Measurements from ENCODE around the gene ITPR3. TPM values are rescaled to one million over a fixed set of nuclear protein-coding genes. Genes with fewer than 3 reads are reported as not detected.

The ITPR3 gene
- total and polyA plus RNA-seq, 4 donors = 0.49 to 2.8 (median 0.71) TPM

DNA sequence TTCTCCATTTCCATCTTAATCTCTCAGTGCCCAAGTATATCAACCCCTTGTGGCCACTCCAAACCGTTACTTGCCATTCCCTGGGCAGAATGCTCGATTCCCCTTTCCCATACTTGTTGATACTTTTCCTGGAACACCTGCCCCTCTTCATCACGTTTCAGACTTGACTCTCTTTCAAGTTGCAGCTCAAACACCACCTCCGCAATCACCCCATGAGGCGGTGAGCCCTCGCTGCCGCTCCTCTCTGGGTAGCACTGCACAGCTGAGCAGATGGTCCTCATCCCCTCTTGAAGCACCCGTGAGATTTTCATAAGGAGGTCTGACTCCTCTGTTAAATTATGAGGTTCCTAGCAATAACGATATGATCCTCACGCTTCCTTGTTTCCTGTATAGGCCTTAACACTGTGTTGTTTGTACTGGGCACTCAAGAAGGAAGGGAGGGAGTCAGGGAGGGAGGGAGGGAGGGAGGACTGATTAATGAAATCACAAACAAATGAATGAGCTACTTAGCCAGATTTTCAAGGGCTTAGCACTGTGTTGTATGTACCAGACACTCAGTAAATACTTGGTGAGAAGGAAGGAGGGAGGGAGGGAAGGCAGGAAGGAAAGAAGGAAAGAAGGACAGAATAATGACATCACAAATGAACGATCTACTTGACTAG lies 98.3 kb downstream of the ITPR3 start (continued):
- TF ChIP-seq, protein P1, sequence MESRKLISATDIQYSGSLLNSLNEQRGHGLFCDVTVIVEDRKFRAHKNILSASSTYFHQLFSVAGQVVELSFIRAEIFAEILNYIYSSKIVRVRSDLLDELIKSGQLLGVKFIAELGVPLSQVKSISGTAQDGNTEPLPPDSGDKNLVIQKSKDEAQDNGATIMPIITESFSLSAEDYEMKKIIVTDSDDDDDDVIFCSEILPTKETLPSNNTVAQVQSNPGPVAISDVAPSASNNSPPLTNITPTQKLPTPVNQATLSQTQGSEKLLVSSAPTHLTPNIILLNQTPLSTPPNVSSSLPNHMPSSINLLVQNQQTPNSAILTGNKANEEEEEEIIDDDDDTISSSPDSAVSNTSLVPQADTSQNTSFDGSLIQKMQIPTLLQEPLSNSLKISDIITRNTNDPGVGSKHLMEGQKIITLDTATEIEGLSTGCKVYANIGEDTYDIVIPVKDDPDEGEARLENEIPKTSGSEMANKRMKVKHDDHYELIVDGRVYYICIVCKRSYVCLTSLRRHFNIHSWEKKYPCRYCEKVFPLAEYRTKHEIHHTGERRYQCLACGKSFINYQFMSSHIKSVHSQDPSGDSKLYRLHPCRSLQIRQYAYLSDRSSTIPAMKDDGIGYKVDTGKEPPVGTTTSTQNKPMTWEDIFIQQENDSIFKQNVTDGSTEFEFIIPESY (IDR thresholded peaks at IDR 0.05) = no peak
- TF ChIP-seq RXRA (IDR thresholded peaks at IDR 0.05) (no peak), NR2F2 (IDR thresholded peaks at IDR 0.05) (no peak)
- TF ChIP-seq, protein P2, sequence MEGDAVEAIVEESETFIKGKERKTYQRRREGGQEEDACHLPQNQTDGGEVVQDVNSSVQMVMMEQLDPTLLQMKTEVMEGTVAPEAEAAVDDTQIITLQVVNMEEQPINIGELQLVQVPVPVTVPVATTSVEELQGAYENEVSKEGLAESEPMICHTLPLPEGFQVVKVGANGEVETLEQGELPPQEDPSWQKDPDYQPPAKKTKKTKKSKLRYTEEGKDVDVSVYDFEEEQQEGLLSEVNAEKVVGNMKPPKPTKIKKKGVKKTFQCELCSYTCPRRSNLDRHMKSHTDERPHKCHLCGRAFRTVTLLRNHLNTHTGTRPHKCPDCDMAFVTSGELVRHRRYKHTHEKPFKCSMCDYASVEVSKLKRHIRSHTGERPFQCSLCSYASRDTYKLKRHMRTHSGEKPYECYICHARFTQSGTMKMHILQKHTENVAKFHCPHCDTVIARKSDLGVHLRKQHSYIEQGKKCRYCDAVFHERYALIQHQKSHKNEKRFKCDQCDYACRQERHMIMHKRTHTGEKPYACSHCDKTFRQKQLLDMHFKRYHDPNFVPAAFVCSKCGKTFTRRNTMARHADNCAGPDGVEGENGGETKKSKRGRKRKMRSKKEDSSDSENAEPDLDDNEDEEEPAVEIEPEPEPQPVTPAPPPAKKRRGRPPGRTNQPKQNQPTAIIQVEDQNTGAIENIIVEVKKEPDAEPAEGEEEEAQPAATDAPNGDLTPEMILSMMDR (IDR thresholded peaks at IDR 0.05; ENCODE audit: low read depth, low read length, missing input control) = no peak

DNA sequence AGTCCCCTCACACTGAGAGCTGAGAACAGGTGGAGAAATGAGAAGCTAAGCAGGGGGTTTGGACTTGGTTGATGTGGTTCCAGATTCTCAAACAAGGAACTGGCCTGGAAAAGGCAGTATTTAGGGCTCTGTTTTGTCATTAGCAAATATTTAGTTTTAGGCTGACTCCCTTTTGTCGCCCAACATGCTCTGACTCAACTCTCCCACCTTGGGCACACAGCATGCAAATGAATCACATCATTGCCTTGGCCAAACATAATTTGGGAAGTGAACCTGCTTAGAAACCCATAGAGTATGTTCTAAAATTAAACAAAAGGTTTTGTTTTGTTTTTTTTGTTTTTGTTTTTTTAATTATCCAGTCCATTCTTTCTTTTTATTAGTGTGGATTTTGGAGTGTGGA lies 99.9 kb downstream of the ITPR3 start:
- no peak overlapping the region for H3K9ac ChIP-seq (ENCODE audit: low read depth in 1 of 2, low read length in 2 of 2)
- no peak for DNase-seq (ENCODE audit: low spot score)
- peaks cover 0 to 15% (median 13%) of the 10 kb centered on the region in 4 donors for H3K4me1 ChIP-seq (ENCODE audit: control insufficient read depth in 4 of 4, insufficient read depth in 4 of 4, low read length in 3 of 4)
- WGBS = 55% methylated on average over 1 of the region's 1 CpG
- no peak for TF ChIP-seq RAD21 (IDR thresholded peaks at IDR 0.05)
- peak in 1 of 2 donors; percentile 27 for TF ChIP-seq RXRA (IDR thresholded peaks at IDR 0.05)
- H3K4me3 ChIP-seq (ENCODE audit: low read depth in 1 of 3, low read length in 3 of 3) = no peak overlapping the region
- no peaks in the 10 kb centered on the region for H3K27me3 ChIP-seq (ENCODE audit: control insufficient read depth in 4 of 4, insufficient read depth in 4 of 4, low read length in 3 of 4)
- no peak overlapping the region for H3K27ac ChIP-seq (ENCODE audit: low read depth in 1 of 2, low read length in 2 of 2)
- no peaks in the 10 kb centered on the region for H3K9me3 ChIP-seq (ENCODE audit: control insufficient read depth in 4 of 4, low read length in 3 of 4)
- no peaks in the 10 kb centered on the region for H3K36me3 ChIP-seq (ENCODE audit: control insufficient read depth in 4 of 4, insufficient read depth in 3 of 4, low read depth in 1 of 4, low read length in 3 of 4)

DNA sequence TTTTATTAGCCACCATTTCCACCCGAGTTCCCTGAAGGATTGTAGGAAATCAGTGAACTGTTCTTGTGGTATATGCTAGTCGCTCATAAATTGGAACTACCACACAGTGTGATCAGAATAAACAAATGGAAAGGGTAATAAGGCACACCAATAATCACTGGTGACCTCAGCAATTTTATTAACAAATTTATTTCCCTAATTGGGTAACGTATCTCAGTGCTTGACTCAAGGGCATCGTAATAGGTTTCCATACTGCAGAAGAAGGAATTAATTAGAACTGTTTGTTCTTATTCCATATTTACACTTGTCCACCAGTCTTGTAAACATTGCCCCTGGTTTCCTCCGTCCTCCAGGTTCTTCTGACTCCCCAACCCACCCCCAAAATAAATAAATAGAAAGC lies 100.4 kb downstream of the ITPR3 start:
- no peak overlapping the region for H3K27ac ChIP-seq (ENCODE audit: low read depth in 1 of 2, low read length in 2 of 2)
- no peak for DNase-seq (ENCODE audit: low spot score)
- H3K9me3 ChIP-seq (ENCODE audit: control insufficient read depth in 4 of 4, low read length in 3 of 4) = no peaks in the 10 kb centered on the region
- no peak overlapping the region for H3K4me3 ChIP-seq (ENCODE audit: low read depth in 1 of 3, low read length in 3 of 3)
- H3K27me3 ChIP-seq (ENCODE audit: control insufficient read depth in 4 of 4, insufficient read depth in 4 of 4, low read length in 3 of 4) = no peaks in the 10 kb centered on the region
- WGBS = 67% methylated on average over 5 of the region's 5 CpGs
- H3K4me1 ChIP-seq (ENCODE audit: control insufficient read depth in 4 of 4, insufficient read depth in 4 of 4, low read length in 3 of 4) = peaks cover 0 to 11% (median 9%) of the 10 kb centered on the region in 4 donors
- H3K36me3 ChIP-seq (ENCODE audit: control insufficient read depth in 4 of 4, insufficient read depth in 3 of 4, low read depth in 1 of 4, low read length in 3 of 4) = no peaks in the 10 kb centered on the region
- TF ChIP-seq EGR1 (IDR thresholded peaks at IDR 0.05; ENCODE audit: low read depth in 2 of 2) (no peak), FOXA2 (IDR thresholded peaks at IDR 0.05) (no peak), RAD21 (IDR thresholded peaks at IDR 0.05) (no peak), GABPA (IDR thresholded peaks at IDR 0.05 in 1 of 2, conservative IDR thresholded peaks at IDR 0.05 in 1 of 2) (no peak), REST (IDR thresholded peaks at IDR 0.05) (no peak), HNF4A (conservative IDR thresholded peaks at IDR 0.05) (no peak), YY1 (IDR thresholded peaks at IDR 0.05) (no peak), MAX (IDR thresholded peaks at IDR 0.05) (no peak), HNF4G (IDR thresholded peaks at IDR 0.05) (no peak)
- TF ChIP-seq, protein P1 (IDR thresholded peaks at IDR 0.05) = no peak
- TF ChIP-seq, protein P2 (IDR thresholded peaks at IDR 0.05; ENCODE audit: low read depth, low read length, missing input control) = no peak
- TF ChIP-seq, protein P3, sequence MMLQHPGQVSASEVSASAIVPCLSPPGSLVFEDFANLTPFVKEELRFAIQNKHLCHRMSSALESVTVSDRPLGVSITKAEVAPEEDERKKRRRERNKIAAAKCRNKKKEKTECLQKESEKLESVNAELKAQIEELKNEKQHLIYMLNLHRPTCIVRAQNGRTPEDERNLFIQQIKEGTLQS (IDR thresholded peaks at IDR 0.05) = no peak
- no peak overlapping the region for H3K9ac ChIP-seq (ENCODE audit: low read depth in 1 of 2, low read length in 2 of 2)
